Kidney (tissue), 14 donors: Measurements from ENCODE around the gene DEPDC5. TPM values are rescaled to one million over a fixed set of nuclear protein-coding genes. Genes with fewer than 3 reads are reported as not detected.

Experiments used
- DNase-seq, 5 donors: peaks; one replicate each; pipeline ENCODE4 v3.0.0-alpha.2; 2013 to 2020
- FAIRE-seq: peaks from 2 replicates; lab custom pipeline; 2012; peaks lifted over from hg19 to GRCh38; lab: Jason Lieb, UNC
- H3K27ac ChIP-seq, 2 donors: one replicate each; pipeline ENCODE4 v1.7.0; 2013; ENCODE audit warnings: low read depth in 2 of 2, low read length in 2 of 2, inconsistent platforms in 1 of 2
- H3K27me3 ChIP-seq: one replicate; pipeline ENCODE4 v1.7.1; 2013; ENCODE audit warnings: low read length, inconsistent platforms; ENCODE audit not compliant: control insufficient read depth, insufficient read depth
- H3K36me3 ChIP-seq, 3 donors: one replicate each; pipeline versions ENCODE4 v1.7.0 to v1.7.1; 2013; ENCODE audit warnings: low read length in 3 of 3, control low read depth in 1 of 3, inconsistent platforms in 1 of 3; ENCODE audit not compliant: insufficient read depth in 3 of 3, control insufficient read depth in 2 of 3
- H3K4me1 ChIP-seq, 3 donors: one replicate each; pipeline versions ENCODE4 v1.7.0 to v1.7.1; 2013; ENCODE audit warnings: low read length in 3 of 3, inconsistent platforms in 1 of 3, low read depth in 1 of 3; ENCODE audit not compliant: control insufficient read depth in 2 of 3, insufficient read depth in 2 of 3
- H3K4me3 ChIP-seq, 3 donors: one replicate each; pipeline versions ENCODE4 v1.7.0 to v1.8.1; 2013; ENCODE audit warnings: low read length in 3 of 3, control low read depth in 1 of 3, inconsistent platforms in 1 of 3
- H3K9ac ChIP-seq, 3 donors: one replicate each; pipeline versions ENCODE4 v1.7.0 to v1.7.1; 2013; ENCODE audit warnings: low read length in 3 of 3, control low read depth in 1 of 3, inconsistent platforms in 1 of 3
- H3K9me3 ChIP-seq, 3 donors: one replicate each; pipeline versions ENCODE4 v1.7.0 to v1.7.1; 2013; ENCODE audit warnings: low read length in 3 of 3, control low read depth in 1 of 3, inconsistent platforms in 1 of 3; ENCODE audit not compliant: control insufficient read depth in 2 of 3, insufficient read depth in 1 of 3
- CTCF ChIP-seq: IDR thresholded peaks from 3 replicates; pipeline ENCODE4 v1.5.1; 2012; ENCODE audit warnings: mild to moderate bottlenecking, moderate library complexity, borderline replicate concordance; ENCODE audit not compliant: insufficient read depth; ENCODE audit errors: extremely low read depth
- intact Hi-C: fragments of 100-400 bp; cut with DNase I; formaldehyde crosslinking; loops from one replicate; pipeline ENCODE4 v1.11.1; 2022
- polyA plus RNA-seq: library from polyadenylated mRNA; stranded (reverse); fragments of 350-450 nt; fragmentation: Illumina TruSeq; extraction: RNeasy Lipid Tissue Mini Kit (QIAGEN cat#74804); gene quantifications from one replicate; pipeline ENCODE4 v1.2.3, GENCODE V29; 2014; ENCODE audit warnings: low read depth, low replicate concordance; ENCODE audit not compliant: insufficient read depth
- total RNA-seq: library from RNA; stranded (reverse); fragmentation: NEBNext Ultra II Directional; extraction: Animal tissue kit (Norgen Biotek cat#: 25700); gene quantifications from one replicate; pipeline ENCODE4 v1.2.1, GENCODE V29; 2021
- donor health status: control.
- donor health status: control.
- donor health status: control.
- donor health status: control.
- donor health status: control.
- donor health status: DM: yes; HTN: yes; CAD: no.
- donor health status: Normal renal cell carcinoma (clear cell type).

The DEPDC5 gene
- total and polyA plus RNA-seq, 2 donors from 2014 or later, result 12.1 to 27.3 TPM

- H3K4me1 ChIP-seq, result peaks cover 0 to 10% (median 6%) of the 10 kb centered on the region in 3 donors
- FAIRE-seq, result no peak
- intact Hi-C loops, result no loop called here
Observed at GRCh38 chr22:31954535-31955523, 201.0 kb downstream of the DEPDC5 start.

DNA sequence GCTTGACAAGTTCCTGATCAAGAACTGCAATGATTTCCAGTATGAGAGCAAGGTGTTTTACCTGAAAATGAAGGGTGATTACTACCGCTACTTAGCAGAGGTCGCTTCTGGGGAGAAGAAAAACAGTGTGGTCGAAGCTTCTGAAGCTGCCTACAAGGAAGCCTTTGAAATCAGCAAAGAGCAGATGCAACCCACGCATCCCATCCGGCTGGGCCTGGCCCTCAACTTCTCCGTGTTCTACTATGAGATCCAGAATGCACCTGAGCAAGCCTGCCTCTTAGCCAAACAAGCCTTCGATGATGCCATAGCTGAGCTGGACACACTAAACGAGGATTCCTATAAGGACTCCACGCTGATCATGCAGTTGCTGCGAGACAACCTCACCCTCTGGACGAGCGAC lies 202.5 kb downstream of the DEPDC5 start:
- FAIRE-seq (no peak), DNase-seq (peak in 1 of 5 donors; percentile 26)
- TF ChIP-seq CTCF, result no peak
- intact Hi-C loops, result no loop called here
- Histone ChIP-seq H3K36me3 (peaks cover 3 to 18% (median 7%) of the 10 kb centered on the region in 3 donors), H3K27ac (no peak overlapping the region), H3K4me3 (no peak overlapping the region), H3K4me1 (peaks cover 0 to 8% (median 6%) of the 10 kb centered on the region in 3 donors), H3K9me3 (no peaks in the 10 kb centered on the region), H3K9ac (no peak overlapping the region), H3K27me3 (no peaks in the 10 kb centered on the region)

More at GRCh38 chr22:31954535-31955523, 201.0 kb downstream of the DEPDC5 start:
- peaks cover 3 to 23% (median 7%) of the 10 kb centered on the region in 3 donors for H3K36me3 ChIP-seq
- DNase-seq, result peak in 1 of 5 donors; percentile 22
- no peak overlapping the region for H3K4me3 ChIP-seq
- TF ChIP-seq CTCF, result no peak
- no peaks in the 10 kb centered on the region for H3K9me3 ChIP-seq
- no peaks in the 10 kb centered on the region for H3K27me3 ChIP-seq
- H3K9ac ChIP-seq, result no peak overlapping the region
- H3K27ac ChIP-seq, result peak overlapping the region in 1 of 2 donors; percentile 49

Other genes starting within 250 kb of the DEPDC5 start
- 64.9 TPM for gene PISD, start 91.8 kb upstream of the DEPDC5 start, total RNA-seq
- gene PISD, start 91.8 kb upstream of the DEPDC5 start, polyA plus RNA-seq, result 27.3 TPM
- 45.3 TPM for gene PRR14L, start 3.9 kb upstream of the DEPDC5 start, total RNA-seq
- gene PRR14L, start 3.9 kb upstream of the DEPDC5 start, polyA plus RNA-seq, result 5.1 TPM
- 274 TPM for gene YWHAH, start 190.5 kb downstream of the DEPDC5 start, total RNA-seq
- gene YWHAH, start 190.5 kb downstream of the DEPDC5 start, polyA plus RNA-seq, result 82.0 TPM